ENCODE measurements around the gene STRAP.
"Not testable (repeated sequence)": the region's sequence is repeated elsewhere in the genome, so short reads cannot be mapped to it uniquely, and the experiment has no call there.

STRAP gene

DNA sequence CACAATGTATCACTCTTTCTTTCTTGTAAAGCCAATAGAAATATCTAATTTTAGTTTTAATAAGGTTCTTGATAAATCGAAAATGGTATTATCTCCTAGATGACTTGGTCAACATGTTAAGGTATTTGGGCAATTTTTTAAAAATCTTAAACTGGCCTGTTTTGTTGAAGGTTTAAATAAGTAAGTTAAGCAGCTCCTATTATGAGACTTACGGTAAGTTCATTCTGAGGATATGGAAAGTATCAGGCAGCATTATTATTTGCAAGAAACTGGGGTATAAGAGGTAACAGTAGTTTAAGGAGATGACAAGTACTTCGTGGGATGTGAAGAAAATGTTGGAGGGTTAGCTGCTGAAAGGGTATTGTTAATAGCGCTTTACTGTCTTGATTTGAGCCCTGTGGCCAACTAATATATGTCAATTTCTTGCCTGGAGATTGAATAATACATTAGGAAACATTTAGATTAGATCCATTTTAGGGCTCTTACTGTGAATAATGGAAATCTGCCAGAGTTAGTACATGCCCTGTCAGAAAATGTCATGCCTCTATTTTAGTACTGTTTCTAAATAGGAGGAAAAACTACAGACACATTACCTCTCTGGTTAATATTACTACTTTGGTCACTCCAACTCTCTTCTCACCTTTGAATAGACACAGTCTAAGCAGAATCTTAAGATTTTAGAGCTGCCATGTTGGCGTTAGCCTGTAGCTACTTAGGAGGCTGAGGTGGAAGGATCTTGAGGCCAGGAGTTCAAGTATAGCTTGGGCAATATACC is 5.0 kb downstream of the STRAP start:
- ATAC-seq (no peak), DNase-seq (no peak)
- H3K36me3 Mint-ChIP-seq (ENCODE audit: low read depth) = peaks cover 63% of the 10 kb centered on the region
- H3K4me3 Mint-ChIP-seq = no peak overlapping the region
- no peaks in the 10 kb centered on the region for H3K27me3 Mint-ChIP-seq
- peaks cover 56% of the 10 kb centered on the region for H3K4me1 Mint-ChIP-seq
- no peak overlapping the region for H3K27ac Mint-ChIP-seq
- H3K9me3 Mint-ChIP-seq = no peaks in the 10 kb centered on the region

DNA sequence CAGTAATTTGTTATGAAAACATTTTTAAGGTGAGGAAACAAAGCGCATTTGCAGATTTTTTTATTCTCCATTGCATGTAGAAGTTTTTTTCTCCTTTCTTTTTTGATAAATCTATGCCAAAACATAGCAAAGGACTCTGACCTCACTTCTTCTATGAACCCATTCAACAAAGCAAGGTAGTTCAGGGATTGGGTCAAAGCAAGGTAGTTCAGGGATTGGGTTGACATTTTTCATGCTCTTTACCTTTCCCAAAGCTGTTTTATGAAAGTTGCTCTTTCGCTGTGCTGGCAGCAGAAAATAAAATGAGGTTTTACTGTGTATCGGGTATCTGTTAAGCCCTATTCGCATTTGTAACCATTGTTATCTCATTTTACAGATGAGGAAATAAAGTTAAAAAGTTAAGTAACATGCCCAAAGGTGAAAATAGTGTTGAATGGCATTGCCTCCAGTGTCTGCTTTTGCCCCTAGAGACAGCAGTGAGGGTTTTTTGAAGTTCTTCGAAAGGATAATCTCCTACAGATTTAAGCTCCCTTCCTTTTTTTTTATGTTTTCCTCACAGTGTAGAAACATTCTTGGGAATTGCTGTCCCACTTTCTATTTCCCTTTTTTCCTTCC is 10.6 kb downstream of the STRAP start:
- H3K36me3 Mint-ChIP-seq (ENCODE audit: low read depth) = peaks cover 39% of the 10 kb centered on the region
- no peak for DNase-seq

GRCh38 chr12:15893260-15893659 is 11.1 kb downstream of the STRAP start:
- Mint-ChIP-seq H3K9me3 (no peaks in the 10 kb centered on the region), H3K27ac (no peak overlapping the region), H3K4me1 (peaks cover 6% of the 10 kb centered on the region), H3K4me3 (no peak overlapping the region), H3K27me3 (no peaks in the 10 kb centered on the region), H3K36me3 (ENCODE audit: low read depth) (peaks cover 41% of the 10 kb centered on the region)
- DNase-seq (no peak), ATAC-seq (no peak)

More for the DNA sequence above, 10.6 kb downstream of the STRAP start:
- Mint-ChIP-seq H3K27me3 (no peaks in the 10 kb centered on the region), H3K4me3 (no peak overlapping the region), H3K4me1 (peaks cover 11% of the 10 kb centered on the region), H3K27ac (no peak overlapping the region), H3K9me3 (no peaks in the 10 kb centered on the region)
- ATAC-seq = no peak

GRCh38 chr12:15896867-15897266 is 14.7 kb downstream of the STRAP start:
- DNase-seq (no peak), ATAC-seq (no peak)
- no peak overlapping the region for H3K4me3 Mint-ChIP-seq
- peaks cover 48% of the 10 kb centered on the region for H3K36me3 Mint-ChIP-seq (ENCODE audit: low read depth)
- H3K27me3 Mint-ChIP-seq = no peaks in the 10 kb centered on the region
- no peak overlapping the region for H3K27ac Mint-ChIP-seq
- no peaks in the 10 kb centered on the region for H3K9me3 Mint-ChIP-seq
- peaks cover 3% of the 10 kb centered on the region for H3K4me1 Mint-ChIP-seq

- Mint-ChIP-seq H3K27me3 (no peaks in the 10 kb centered on the region), H3K27ac (no peak overlapping the region), H3K36me3 (ENCODE audit: low read depth) (peaks cover 52% of the 10 kb centered on the region), H3K9me3 (no peaks in the 10 kb centered on the region), H3K4me3 (no peak overlapping the region), H3K4me1 (peaks cover 3% of the 10 kb centered on the region)
- no peak for ATAC-seq
- no peak for DNase-seq
Observed at GRCh38 chr12:15897433-15897832, 15.2 kb downstream of the STRAP start.

- DNase-seq (no peak), ATAC-seq (no peak)
- Mint-ChIP-seq H3K36me3 (ENCODE audit: low read depth) (peaks cover 62% of the 10 kb centered on the region), H3K27me3 (no peaks in the 10 kb centered on the region), H3K4me3 (no peak overlapping the region), H3K9me3 (no peaks in the 10 kb centered on the region), H3K4me1 (peaks cover 3% of the 10 kb centered on the region), H3K27ac (no peak overlapping the region)
Observed at GRCh38 chr12:15899282-15899870, 17.2 kb downstream of the STRAP start.

- no peak for DNase-seq
- ATAC-seq = no peak
- H3K36me3 Mint-ChIP-seq (ENCODE audit: low read depth) = peaks cover 40% of the 10 kb centered on the region
- H3K27me3 Mint-ChIP-seq = no peaks in the 10 kb centered on the region
- no peak overlapping the region for H3K4me3 Mint-ChIP-seq
- no peak overlapping the region for H3K27ac Mint-ChIP-seq
- H3K4me1 Mint-ChIP-seq = no peaks in the 10 kb centered on the region
- H3K9me3 Mint-ChIP-seq = no peaks in the 10 kb centered on the region
Observed at GRCh38 chr12:15904378-15904920, 22.3 kb downstream of the STRAP start.

GRCh38 chr12:15910468-15910863 is 28.3 kb downstream of the STRAP start:
- ATAC-seq (no peak), DNase-seq (no peak)
- Mint-ChIP-seq H3K9me3 (no peaks in the 10 kb centered on the region), H3K27me3 (no peaks in the 10 kb centered on the region), H3K4me3 (peak overlapping the region; percentile 92), H3K27ac (no peak overlapping the region), H3K4me1 (peaks cover 19% of the 10 kb centered on the region), H3K36me3 (ENCODE audit: low read depth) (peaks cover 4% of the 10 kb centered on the region)

- Mint-ChIP-seq H3K36me3 (ENCODE audit: low read depth) (peaks cover 4% of the 10 kb centered on the region), H3K4me1 (peaks cover 19% of the 10 kb centered on the region)
Observed at GRCh38 chr12:15910864-15911721, 28.9 kb downstream of the STRAP start, which contains the start of gene DERA. Gene DERA (plus strand): TSS chr12:15911332. CDS start chr12:15911384, 52 bp downstream.

GRCh38 chr12:15911931-15912330 is 29.7 kb downstream of the STRAP start:
- H3K27me3 Mint-ChIP-seq; DNase-seq; ATAC-seq; H3K9me3 Mint-ChIP-seq; H3K36me3 Mint-ChIP-seq (ENCODE audit: low read depth): not testable (repeated sequence)
- peaks cover 20% of the 10 kb centered on the region for H3K4me1 Mint-ChIP-seq
- peak overlapping the region; percentile 92 for H3K4me3 Mint-ChIP-seq
- H3K27ac Mint-ChIP-seq = peak overlapping the region; percentile 89

More at GRCh38 chr12:15910864-15911721, 28.9 kb downstream of the STRAP start, which contains the start of gene DERA:
- ATAC-seq (peak; percentile 93), DNase-seq (peak; percentile 70)
- Mint-ChIP-seq H3K4me3 (peak within 1 kb of the TSS; percentile 92), H3K27me3 (no peaks in the 10 kb centered on the region), H3K9me3 (no peaks in the 10 kb centered on the region), H3K27ac (peak within 1 kb of the TSS; percentile 89)

DNA sequence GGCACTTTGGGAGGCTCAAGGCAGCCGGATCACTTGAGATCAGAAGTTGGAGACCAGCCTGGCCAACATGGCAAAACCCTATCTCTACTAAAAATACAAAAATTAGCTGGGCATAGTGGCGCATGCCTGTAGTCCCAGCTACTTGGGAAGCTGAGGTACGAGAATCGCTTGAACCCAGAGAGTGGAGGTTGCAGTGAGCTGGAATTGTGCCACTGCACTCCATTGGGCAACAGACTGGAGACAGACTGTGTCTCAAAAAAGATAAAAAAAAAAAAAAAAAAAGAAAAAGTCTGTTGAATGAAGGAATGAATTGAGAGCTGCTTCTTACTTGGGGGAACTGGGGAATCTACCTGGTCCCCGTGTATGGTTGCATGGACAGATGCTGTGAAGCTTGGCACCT is 31.9 kb downstream of the STRAP start:
- H3K4me1 Mint-ChIP-seq = peaks cover 25% of the 10 kb centered on the region
- H3K27ac Mint-ChIP-seq; H3K4me3 Mint-ChIP-seq; H3K9me3 Mint-ChIP-seq; ATAC-seq; DNase-seq; H3K36me3 Mint-ChIP-seq (ENCODE audit: low read depth); H3K27me3 Mint-ChIP-seq: not testable (repeated sequence)

- ATAC-seq = no peak
- H3K36me3 Mint-ChIP-seq (ENCODE audit: low read depth) = no peaks in the 10 kb centered on the region
- H3K9me3 Mint-ChIP-seq = peaks cover 3% of the 10 kb centered on the region
- H3K27me3 Mint-ChIP-seq = no peaks in the 10 kb centered on the region
- no peak overlapping the region for H3K4me3 Mint-ChIP-seq
- no peak overlapping the region for H3K27ac Mint-ChIP-seq
- no peak for DNase-seq
- H3K4me1 Mint-ChIP-seq = peaks cover 7% of the 10 kb centered on the region
Observed at GRCh38 chr12:15918066-15918465, 35.9 kb downstream of the STRAP start.

DNA sequence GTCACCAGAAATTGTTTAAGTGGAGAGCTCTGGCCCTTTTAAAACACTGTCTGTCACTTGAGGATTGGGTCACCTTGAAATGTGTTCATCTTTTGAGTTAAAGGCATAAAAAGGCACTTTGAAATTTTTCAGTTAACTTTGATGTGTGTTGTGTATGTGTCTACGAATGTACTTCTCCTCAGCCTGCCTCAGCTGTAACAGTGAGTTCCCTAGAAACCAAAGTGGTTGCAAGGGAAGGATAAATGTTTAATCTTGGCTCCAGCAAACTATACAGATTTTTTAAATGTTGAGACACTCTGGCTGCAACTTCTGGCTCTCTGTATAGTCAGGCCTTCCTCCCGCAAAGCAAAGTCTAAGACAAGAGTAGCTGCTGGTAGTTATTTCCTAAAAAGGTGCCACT is 37.2 kb downstream of the STRAP start:
- DNase-seq (no peak), ATAC-seq (no peak)
- Mint-ChIP-seq H3K9me3 (peaks cover 3% of the 10 kb centered on the region), H3K4me3 (no peak overlapping the region), H3K27me3 (no peaks in the 10 kb centered on the region), H3K4me1 (peaks cover 7% of the 10 kb centered on the region), H3K36me3 (ENCODE audit: low read depth) (peaks cover 2% of the 10 kb centered on the region), H3K27ac (no peak overlapping the region)

DNA sequence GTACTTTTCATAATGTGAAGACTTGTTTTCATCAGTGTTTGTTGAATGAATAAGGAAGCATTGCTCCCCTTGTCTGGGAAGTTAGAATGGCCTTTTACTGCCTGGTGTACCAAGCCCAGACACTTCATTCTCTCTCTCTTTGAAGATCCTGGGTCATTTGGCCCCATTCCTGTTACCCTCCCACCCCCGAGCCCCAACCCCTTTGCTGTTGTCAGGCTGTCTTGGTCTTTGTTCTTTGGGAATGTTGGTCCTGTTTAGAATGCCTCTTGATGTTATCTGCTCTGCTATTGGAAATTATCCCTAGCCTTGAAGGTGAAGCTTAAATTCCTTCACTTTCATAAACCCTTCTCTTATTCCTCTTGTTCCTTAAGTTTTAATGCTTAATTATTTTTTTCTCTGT is 42.8 kb downstream of the STRAP start:
- H3K4me3 Mint-ChIP-seq = no peak overlapping the region
- H3K36me3 Mint-ChIP-seq (ENCODE audit: low read depth) = peaks cover 4% of the 10 kb centered on the region
- no peaks in the 10 kb centered on the region for H3K27me3 Mint-ChIP-seq
- peaks cover 3% of the 10 kb centered on the region for H3K4me1 Mint-ChIP-seq
- DNase-seq (no peak), ATAC-seq (no peak)
- no peak overlapping the region for H3K27ac Mint-ChIP-seq
- peaks cover 3% of the 10 kb centered on the region for H3K9me3 Mint-ChIP-seq

Measured in activated naive CD8-positive, alpha-beta T cell treated with anti-CD3 and anti-CD28 coated beads, Interleukin-2, amount 50 U/mL, for 24 hours (primary cell).